Measurements from ENCODE around the gene HMGCLL1.

HMGCLL1 gene

GRCh38 chr6:55473722-55474121 is 105.3 kb downstream of the HMGCLL1 start:
- no peaks in the 10 kb centered on the region for H3K27me3 ChIP-seq (ENCODE audit: insufficient read depth, low read length, poor library complexity)
- H4K20me1 ChIP-seq (ENCODE audit: insufficient read depth, low read length): no peaks in the 10 kb centered on the region
- ATAC-seq (ENCODE audit: insufficient read depth, low read depth) (no peak), DNase-seq (no peak)
- H3K27ac ChIP-seq (ENCODE audit: low read length): no peak overlapping the region
- TF ChIP-seq, protein P1, sequence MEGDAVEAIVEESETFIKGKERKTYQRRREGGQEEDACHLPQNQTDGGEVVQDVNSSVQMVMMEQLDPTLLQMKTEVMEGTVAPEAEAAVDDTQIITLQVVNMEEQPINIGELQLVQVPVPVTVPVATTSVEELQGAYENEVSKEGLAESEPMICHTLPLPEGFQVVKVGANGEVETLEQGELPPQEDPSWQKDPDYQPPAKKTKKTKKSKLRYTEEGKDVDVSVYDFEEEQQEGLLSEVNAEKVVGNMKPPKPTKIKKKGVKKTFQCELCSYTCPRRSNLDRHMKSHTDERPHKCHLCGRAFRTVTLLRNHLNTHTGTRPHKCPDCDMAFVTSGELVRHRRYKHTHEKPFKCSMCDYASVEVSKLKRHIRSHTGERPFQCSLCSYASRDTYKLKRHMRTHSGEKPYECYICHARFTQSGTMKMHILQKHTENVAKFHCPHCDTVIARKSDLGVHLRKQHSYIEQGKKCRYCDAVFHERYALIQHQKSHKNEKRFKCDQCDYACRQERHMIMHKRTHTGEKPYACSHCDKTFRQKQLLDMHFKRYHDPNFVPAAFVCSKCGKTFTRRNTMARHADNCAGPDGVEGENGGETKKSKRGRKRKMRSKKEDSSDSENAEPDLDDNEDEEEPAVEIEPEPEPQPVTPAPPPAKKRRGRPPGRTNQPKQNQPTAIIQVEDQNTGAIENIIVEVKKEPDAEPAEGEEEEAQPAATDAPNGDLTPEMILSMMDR (IDR thresholded peaks at IDR 0.05; ENCODE audit: borderline replicate concordance, extremely low read depth, low read length, poor library complexity, severe bottlenecking): no peak
- no peak for TF ChIP-seq EZH2 (IDR thresholded peaks at IDR 0.05; ENCODE audit: borderline replicate concordance, low read depth, low read length, severe bottlenecking)
- no peak overlapping the region for H3K9ac ChIP-seq (ENCODE audit: low read depth, low read length)
- no peak overlapping the region for H3K4me3 ChIP-seq (ENCODE audit: low read depth in 1 of 2, low read length in 2 of 2)
- no peaks in the 10 kb centered on the region for H3K36me3 ChIP-seq (ENCODE audit: insufficient read depth, low read length)
- no peaks in the 10 kb centered on the region for H3K4me1 ChIP-seq (ENCODE audit: insufficient read depth, low read length)
- H3K4me2 ChIP-seq (ENCODE audit: insufficient read depth, low read length): no peak overlapping the region
- H3K9me3 ChIP-seq (ENCODE audit: insufficient read depth, low read length, severe bottlenecking): no peaks in the 10 kb centered on the region
- no peaks in the 10 kb centered on the region for H3K79me2 ChIP-seq (ENCODE audit: insufficient read depth, low read length)
- H2AFZ ChIP-seq (ENCODE audit: low read depth, low read length): no peak overlapping the region

- ATAC-seq (ENCODE audit: insufficient read depth, low read depth) (no peak), DNase-seq (no peak)
- Histone ChIP-seq H3K27me3 (ENCODE audit: insufficient read depth, low read length, poor library complexity) (no peaks in the 10 kb centered on the region), H2AFZ (ENCODE audit: low read depth, low read length) (no peak overlapping the region), H3K4me3 (ENCODE audit: low read depth in 1 of 2, low read length in 2 of 2) (no peak overlapping the region), H3K79me2 (ENCODE audit: insufficient read depth, low read length) (no peaks in the 10 kb centered on the region), H3K9me3 (ENCODE audit: insufficient read depth, low read length, severe bottlenecking) (no peaks in the 10 kb centered on the region), H4K20me1 (ENCODE audit: insufficient read depth, low read length) (no peaks in the 10 kb centered on the region), H3K36me3 (ENCODE audit: insufficient read depth, low read length) (no peaks in the 10 kb centered on the region), H3K9ac (ENCODE audit: low read depth, low read length) (no peak overlapping the region), H3K27ac (ENCODE audit: low read length) (no peak overlapping the region), H3K4me1 (ENCODE audit: insufficient read depth, low read length) (no peaks in the 10 kb centered on the region), H3K4me2 (ENCODE audit: insufficient read depth, low read length) (no peak overlapping the region)
- TF ChIP-seq EZH2 (IDR thresholded peaks at IDR 0.05; ENCODE audit: borderline replicate concordance, low read depth, low read length, severe bottlenecking): no peak
- TF ChIP-seq, protein P1 (IDR thresholded peaks at IDR 0.05; ENCODE audit: borderline replicate concordance, extremely low read depth, low read length, poor library complexity, severe bottlenecking): no peak
Observed at GRCh38 chr6:55469951-55470366, 109.0 kb downstream of the HMGCLL1 start.

DNA sequence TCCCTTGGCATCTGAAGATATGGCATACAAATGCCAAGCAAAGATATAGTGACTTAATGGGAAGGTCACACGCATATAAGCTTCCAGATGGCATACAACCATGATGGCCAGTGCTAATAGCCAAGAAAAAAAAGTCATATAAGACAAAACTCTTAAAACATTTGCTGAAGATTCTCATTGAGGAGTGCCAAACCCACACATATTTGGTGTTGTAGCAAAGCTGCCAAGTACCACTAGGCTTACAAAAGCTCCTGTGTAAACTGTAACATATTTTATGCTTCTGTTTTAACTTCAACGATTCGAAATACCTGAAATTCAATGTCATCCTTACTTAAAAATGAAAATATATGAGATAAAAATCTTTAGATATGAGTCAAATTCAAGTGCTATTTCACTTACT is 123.0 kb downstream of the HMGCLL1 start:
- TF ChIP-seq, protein P1 (IDR thresholded peaks at IDR 0.05; ENCODE audit: borderline replicate concordance, extremely low read depth, low read length, poor library complexity, severe bottlenecking): no peak
- no peak for TF ChIP-seq EZH2 (IDR thresholded peaks at IDR 0.05; ENCODE audit: borderline replicate concordance, low read depth, low read length, severe bottlenecking)
- H3K4me1 ChIP-seq (ENCODE audit: insufficient read depth, low read length): no peaks in the 10 kb centered on the region
- H3K4me2 ChIP-seq (ENCODE audit: insufficient read depth, low read length): no peak overlapping the region
- ATAC-seq (ENCODE audit: insufficient read depth, low read depth) (no peak), DNase-seq (no peak)
- no peaks in the 10 kb centered on the region for H3K9me3 ChIP-seq (ENCODE audit: insufficient read depth, low read length, severe bottlenecking)
- no peaks in the 10 kb centered on the region for H3K36me3 ChIP-seq (ENCODE audit: insufficient read depth, low read length)
- no peaks in the 10 kb centered on the region for H4K20me1 ChIP-seq (ENCODE audit: insufficient read depth, low read length)
- H3K9ac ChIP-seq (ENCODE audit: low read depth, low read length): no peak overlapping the region
- H3K27ac ChIP-seq (ENCODE audit: low read length): no peak overlapping the region
- H3K79me2 ChIP-seq (ENCODE audit: insufficient read depth, low read length): no peaks in the 10 kb centered on the region
- H2AFZ ChIP-seq (ENCODE audit: low read depth, low read length): no peak overlapping the region
- H3K27me3 ChIP-seq (ENCODE audit: insufficient read depth, low read length, poor library complexity): no peaks in the 10 kb centered on the region
- H3K4me3 ChIP-seq (ENCODE audit: low read depth in 1 of 2, low read length in 2 of 2): no peak overlapping the region

DNA sequence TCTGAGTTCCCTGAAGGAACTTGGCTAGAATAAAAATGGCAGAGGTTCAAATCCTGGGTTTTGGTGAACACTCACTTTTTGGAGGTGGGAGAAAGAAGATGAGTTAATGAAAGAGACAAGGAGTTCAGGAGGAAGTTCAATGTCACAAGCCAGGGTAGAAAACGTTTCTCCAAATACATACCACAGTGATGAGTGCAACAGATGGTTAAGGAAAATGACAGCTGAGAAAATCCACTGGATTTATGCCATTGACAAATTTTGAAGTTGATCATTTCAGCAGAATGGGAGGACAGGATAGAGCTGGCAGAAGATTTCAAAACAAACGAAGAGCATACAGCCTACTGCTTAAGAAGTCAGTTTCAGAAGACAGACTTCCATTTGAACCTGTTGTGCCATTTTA is 129.0 kb downstream of the HMGCLL1 start:
- Histone ChIP-seq H3K4me2 (ENCODE audit: insufficient read depth, low read length) (no peak overlapping the region), H3K27me3 (ENCODE audit: insufficient read depth, low read length, poor library complexity) (no peaks in the 10 kb centered on the region), H3K36me3 (ENCODE audit: insufficient read depth, low read length) (no peaks in the 10 kb centered on the region), H3K4me1 (ENCODE audit: insufficient read depth, low read length) (no peaks in the 10 kb centered on the region), H2AFZ (ENCODE audit: low read depth, low read length) (no peak overlapping the region), H4K20me1 (ENCODE audit: insufficient read depth, low read length) (no peaks in the 10 kb centered on the region), H3K27ac (ENCODE audit: low read length) (no peak overlapping the region), H3K9me3 (ENCODE audit: insufficient read depth, low read length, severe bottlenecking) (no peaks in the 10 kb centered on the region), H3K9ac (ENCODE audit: low read depth, low read length) (no peak overlapping the region), H3K4me3 (ENCODE audit: low read depth in 1 of 2, low read length in 2 of 2) (no peak overlapping the region), H3K79me2 (ENCODE audit: insufficient read depth, low read length) (no peaks in the 10 kb centered on the region)
- ATAC-seq (ENCODE audit: insufficient read depth, low read depth) (no peak), DNase-seq (no peak)
- TF ChIP-seq, protein P1 (IDR thresholded peaks at IDR 0.05; ENCODE audit: borderline replicate concordance, extremely low read depth, low read length, poor library complexity, severe bottlenecking): no peak
- no peak for TF ChIP-seq EZH2 (IDR thresholded peaks at IDR 0.05; ENCODE audit: borderline replicate concordance, low read depth, low read length, severe bottlenecking)

Data from DND-41 (cell line).